ENCODE results near the gene PARD3. TPM values are rescaled to one million over a fixed set of nuclear protein-coding genes. Genes with fewer than 3 reads are reported as not detected.

The PARD3 gene
- total and polyA plus RNA-seq, 3 donors from 2014 or later: 31.8 to 59.5 (median 49.5) TPM

- TF ChIP-seq POLR2A (IDR thresholded peaks at IDR 0.05) (no peak), CTCF (IDR thresholded peaks at IDR 0.05) (no peak)
- H3K4me1 ChIP-seq: no peaks in the 10 kb centered on the region
- H3K27ac ChIP-seq: no peak overlapping the region
- H3K4me3 ChIP-seq: no peak overlapping the region
- no peaks in the 10 kb centered on the region for H3K9me3 ChIP-seq
- no peaks in the 10 kb centered on the region for H3K27me3 ChIP-seq
- intact Hi-C loops (cut with DNase I; ENCODE audit: low total_unique reads): no loop called here
- 89 to 92% methylated on average over 3 of the region's 3 CpGs for WGBS, 2 donors
- H3K36me3 ChIP-seq (ENCODE audit: low read depth, missing control alignments): no peaks in the 10 kb centered on the region
- no peak for DNase-seq
Measured at GRCh38 chr10:34615770-34616169, 199.3 kb downstream of the PARD3 start.

DNA sequence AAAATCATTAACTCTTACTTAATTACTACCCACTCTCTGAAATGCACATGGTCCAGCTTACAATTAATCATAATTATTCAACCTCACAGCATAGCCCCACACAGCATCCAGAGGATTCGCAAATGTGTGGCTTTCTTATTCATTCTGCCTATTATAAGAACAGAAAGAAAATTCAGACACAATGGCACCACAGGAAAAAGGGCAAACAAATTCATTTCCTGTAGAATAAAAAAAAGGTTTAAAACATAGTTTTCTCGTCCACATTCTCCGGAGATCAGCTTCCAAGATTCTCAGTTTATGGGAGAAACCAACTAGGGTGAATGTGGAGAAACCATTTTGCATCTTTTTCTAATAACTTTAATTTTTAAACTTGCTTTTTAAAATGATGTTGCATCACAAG is 201.6 kb downstream of the PARD3 start:
- H3K9me3 ChIP-seq: no peaks in the 10 kb centered on the region
- intact Hi-C loops (cut with DNase I; ENCODE audit: low total_unique reads): no loop called here
- no peaks in the 10 kb centered on the region for H3K36me3 ChIP-seq (ENCODE audit: low read depth, missing control alignments)
- WGBS, 2 donors: 83 to 92% methylated on average over 3 of the region's 3 CpGs
- no peak for DNase-seq
- H3K27ac ChIP-seq: no peak overlapping the region
- no peaks in the 10 kb centered on the region for H3K4me1 ChIP-seq
- TF ChIP-seq POLR2A (IDR thresholded peaks at IDR 0.05) (no peak), CTCF (IDR thresholded peaks at IDR 0.05) (no peak)
- H3K4me3 ChIP-seq: no peak overlapping the region
- H3K27me3 ChIP-seq: no peaks in the 10 kb centered on the region

DNA sequence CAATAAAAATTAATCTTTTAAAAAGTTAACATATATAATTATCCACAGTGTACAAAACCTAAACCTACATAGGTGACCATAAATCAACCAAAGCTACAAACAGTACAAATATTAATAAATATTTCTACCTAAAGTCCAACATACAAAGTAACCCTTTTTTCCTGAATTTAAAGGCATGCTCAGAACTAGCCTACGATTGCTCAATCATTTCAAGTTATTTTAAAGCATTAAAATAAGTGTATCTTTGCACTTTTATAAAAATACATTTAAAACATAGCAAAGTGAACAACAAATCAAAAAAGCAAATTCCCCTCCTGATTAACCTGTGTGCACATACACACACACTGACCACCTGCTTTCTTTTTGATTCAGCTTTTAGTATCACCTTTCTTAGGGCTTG is 202.2 kb downstream of the PARD3 start:
- WGBS, 2 donors: 92 to 97% methylated on average over 1 of the region's 1 CpG
- Histone ChIP-seq H3K4me3 (no peak overlapping the region), H3K36me3 (ENCODE audit: low read depth, missing control alignments) (no peaks in the 10 kb centered on the region), H3K27me3 (no peaks in the 10 kb centered on the region), H3K27ac (no peak overlapping the region), H3K4me1 (no peaks in the 10 kb centered on the region), H3K9me3 (no peaks in the 10 kb centered on the region)
- intact Hi-C loops (cut with DNase I; ENCODE audit: low total_unique reads): no loop called here
- no peak for DNase-seq
- no peak for TF ChIP-seq CTCF (IDR thresholded peaks at IDR 0.05)
- TF ChIP-seq POLR2A (IDR thresholded peaks at IDR 0.05): no peak

GRCh38 chr10:34612446-34612845 is 202.7 kb downstream of the PARD3 start:
- TF ChIP-seq CTCF (IDR thresholded peaks at IDR 0.05): no peak
- TF ChIP-seq POLR2A (IDR thresholded peaks at IDR 0.05): no peak
- 96% methylated on average over 3 of the region's 3 CpGs for WGBS, 2 donors
- no peaks in the 10 kb centered on the region for H3K27me3 ChIP-seq
- no peaks in the 10 kb centered on the region for H3K9me3 ChIP-seq
- no peaks in the 10 kb centered on the region for H3K36me3 ChIP-seq (ENCODE audit: low read depth, missing control alignments)
- H3K27ac ChIP-seq: no peak overlapping the region
- H3K4me3 ChIP-seq: no peak overlapping the region
- no peaks in the 10 kb centered on the region for H3K4me1 ChIP-seq
- intact Hi-C loops (cut with DNase I; ENCODE audit: low total_unique reads): no loop called here
- no peak for DNase-seq

- no peak for TF ChIP-seq POLR2A (IDR thresholded peaks at IDR 0.05)
- TF ChIP-seq CTCF (IDR thresholded peaks at IDR 0.05): no peak
- Histone ChIP-seq H3K36me3 (ENCODE audit: low read depth, missing control alignments) (no peaks in the 10 kb centered on the region), H3K4me3 (no peak overlapping the region), H3K4me1 (no peaks in the 10 kb centered on the region), H3K27ac (no peak overlapping the region), H3K9me3 (no peaks in the 10 kb centered on the region), H3K27me3 (no peaks in the 10 kb centered on the region)
- DNase-seq: no peak
- intact Hi-C loops (cut with DNase I; ENCODE audit: low total_unique reads): no loop called here
- 87 to 96% methylated on average over 9 of the region's 9 CpGs for WGBS, 2 donors
Measured at GRCh38 chr10:34609287-34609940, 205.7 kb downstream of the PARD3 start.
